HepG2 (cell line): ENCODE results near the gene GRK4. TPM values are rescaled to one million over a fixed set of nuclear protein-coding genes. Genes with fewer than 3 reads are reported as not detected.
A peak's percentile ranks its signal among the peaks of the same experiment; 100 is the strongest.

Source experiments
- AGO2 ChIP-seq: fragments of 200-400 bp; formaldehyde crosslinking; optimal IDR thresholded peaks from 2 replicates; pipeline ENCODE3; 2017; ENCODE audit warnings: mild to moderate bottlenecking, low read depth, low read length, moderate library complexity
- ELF4 ChIP-seq: sonication (generic); formaldehyde crosslinking; IDR thresholded peaks from 2 replicates; pipeline ENCODE4 v1.5.0; 2020; ENCODE audit warnings: missing genetic modification reagents, mild to moderate bottlenecking, moderate library complexity, borderline replicate concordance
- FOXK1 ChIP-seq: sonication (generic); formaldehyde crosslinking; IDR thresholded peaks from 2 replicates; pipeline ENCODE4 v1.4.0; 2020; ENCODE audit warnings: low read depth, missing genetic modification reagents, borderline replicate concordance
- GABPB1 ChIP-seq: IDR thresholded peaks from 2 replicates; pipeline ENCODE4 v1.6.1; 2016; ENCODE audit warnings: mild to moderate bottlenecking, missing genetic modification reagents, moderate library complexity, missing compliant biosample characterization
- HNF4G ChIP-seq, 2 experiments: sonication (generic) in 1 of 2; formaldehyde crosslinking in 1 of 2; IDR thresholded peaks; 2 replicates each; pipeline versions ENCODE4 v1.4.0 to v1.6.1; 2011 to 2020; ENCODE audit warnings: borderline replicate concordance in 2 of 2, low read depth in 2 of 2, mild to moderate bottlenecking in 2 of 2, low read length in 1 of 2, missing genetic modification reagents in 1 of 2, moderate library complexity in 1 of 2
- HOXA3 ChIP-seq: sonication (generic); formaldehyde crosslinking; IDR thresholded peaks from 2 replicates; pipeline ENCODE4 v1.5.0; 2020; ENCODE audit warnings: missing genetic modification reagents
- KLF9 ChIP-seq: IDR thresholded peaks from 2 replicates; pipeline ENCODE4 v1.6.1; 2016; ENCODE audit warnings: low read depth
- MEIS2 ChIP-seq: sonication (generic); formaldehyde crosslinking; IDR thresholded peaks from 2 replicates; pipeline ENCODE4 v1.9.0; 2021; ENCODE audit warnings: mild to moderate bottlenecking, missing genetic modification reagents
- NR2F1 ChIP-seq, 2 experiments: fragments of 450-650 bp in 1 of 2; formaldehyde crosslinking in 1 of 2; IDR thresholded peaks; 2 replicates each; pipeline versions ENCODE4 v1.5.0 to v1.6.1; 2016 to 2020; ENCODE audit warnings: mild to moderate bottlenecking in 1 of 2, missing compliant biosample characterization in 1 of 2, missing genetic modification reagents in 1 of 2, moderate library complexity in 1 of 2
- SPEN ChIP-seq: sonication (generic); formaldehyde crosslinking; IDR thresholded peaks from 2 replicates; pipeline ENCODE4 v1.5.1; 2020; ENCODE audit warnings: low read depth, mild to moderate bottlenecking, missing genetic modification reagents
- TMF1 ChIP-seq: sonication (generic); formaldehyde crosslinking; IDR thresholded peaks from 2 replicates; pipeline ENCODE4 v1.8.1; 2022; ENCODE audit warnings: low read depth, missing genetic modification reagents
- ZNF124 ChIP-seq: sonication (generic); formaldehyde crosslinking; IDR thresholded peaks from 2 replicates; pipeline ENCODE4 v1.4.0; 2020; ENCODE audit warnings: missing genetic modification reagents
- ZNF441 ChIP-seq: sonication (generic); formaldehyde crosslinking; IDR thresholded peaks from 2 replicates; pipeline ENCODE4 v1.7.0; 2021; ENCODE audit warnings: missing genetic modification reagents, borderline replicate concordance
- ZNF468 ChIP-seq: sonication (generic); formaldehyde crosslinking; IDR thresholded peaks from 2 replicates; pipeline ENCODE4 v1.8.0; 2022; ENCODE audit warnings: mild to moderate bottlenecking, moderate library complexity, missing genetic modification reagents
- ZNF510 ChIP-seq: sonication (generic); formaldehyde crosslinking; IDR thresholded peaks from 2 replicates; pipeline ENCODE4 v1.4.0; 2020; ENCODE audit warnings: low read depth, mild to moderate bottlenecking, missing genetic modification reagents
- ZNF556 ChIP-seq: sonication (generic); formaldehyde crosslinking; IDR thresholded peaks from 2 replicates; pipeline ENCODE4 v1.4.0; 2020; ENCODE audit warnings: mild to moderate bottlenecking, missing genetic modification reagents, borderline replicate concordance
- ZNF770 ChIP-seq: sonication (generic); formaldehyde crosslinking; IDR thresholded peaks from 2 replicates; pipeline ENCODE4 v1.5.0; 2020; ENCODE audit warnings: mild to moderate bottlenecking, missing genetic modification reagents
- polyA plus RNA-seq, 8 experiments: library from polyadenylated mRNA; depleted of rRNA in 3 of 8; stranded (reverse) in 7 of 8; unstranded in 1 of 8; fragments of >200 nt; fragmentation: Illumina TruSeq in 4 of 8; extraction: Trizol in 4 of 8; gene quantifications; 2 replicates each; pipeline versions ENCODE4 v1.2.1 to v1.2.3, GENCODE V29; 2011 to 2016; ENCODE audit warnings: low read depth in 4 of 8, missing spikeins in 1 of 8, mixed read lengths in 1 of 8; ENCODE audit not compliant: insufficient read depth in 1 of 8
- total RNA-seq, 5 experiments: library from RNA; depleted of rRNA; stranded (reverse); fragments of >200 nt; fragmentation: Illumina TruSeq; extraction: Trizol; gene quantifications; 2 replicates each; pipeline ENCODE4 v1.2.3, GENCODE V29; 2016; ENCODE audit warnings: low read depth in 1 of 5
- TF ChIP-seq, protein P1 (sequence below): sonication (generic); formaldehyde crosslinking; IDR thresholded peaks from 2 replicates; pipeline ENCODE4 v1.4.0; 2020; ENCODE audit warnings: missing genetic modification reagents
- TF ChIP-seq, protein P2 (sequence below): sonication (generic); formaldehyde crosslinking; IDR thresholded peaks from 2 replicates; pipeline ENCODE4 v1.4.0; 2020; ENCODE audit warnings: missing genetic modification reagents

GRK4 gene
- total and polyA plus RNA-seq, 2 of the 13 experiments (the other 11 are each of a cell fraction or from before 2014, with no cell fraction given): 1.8 to 2.0 TPM

DNA sequence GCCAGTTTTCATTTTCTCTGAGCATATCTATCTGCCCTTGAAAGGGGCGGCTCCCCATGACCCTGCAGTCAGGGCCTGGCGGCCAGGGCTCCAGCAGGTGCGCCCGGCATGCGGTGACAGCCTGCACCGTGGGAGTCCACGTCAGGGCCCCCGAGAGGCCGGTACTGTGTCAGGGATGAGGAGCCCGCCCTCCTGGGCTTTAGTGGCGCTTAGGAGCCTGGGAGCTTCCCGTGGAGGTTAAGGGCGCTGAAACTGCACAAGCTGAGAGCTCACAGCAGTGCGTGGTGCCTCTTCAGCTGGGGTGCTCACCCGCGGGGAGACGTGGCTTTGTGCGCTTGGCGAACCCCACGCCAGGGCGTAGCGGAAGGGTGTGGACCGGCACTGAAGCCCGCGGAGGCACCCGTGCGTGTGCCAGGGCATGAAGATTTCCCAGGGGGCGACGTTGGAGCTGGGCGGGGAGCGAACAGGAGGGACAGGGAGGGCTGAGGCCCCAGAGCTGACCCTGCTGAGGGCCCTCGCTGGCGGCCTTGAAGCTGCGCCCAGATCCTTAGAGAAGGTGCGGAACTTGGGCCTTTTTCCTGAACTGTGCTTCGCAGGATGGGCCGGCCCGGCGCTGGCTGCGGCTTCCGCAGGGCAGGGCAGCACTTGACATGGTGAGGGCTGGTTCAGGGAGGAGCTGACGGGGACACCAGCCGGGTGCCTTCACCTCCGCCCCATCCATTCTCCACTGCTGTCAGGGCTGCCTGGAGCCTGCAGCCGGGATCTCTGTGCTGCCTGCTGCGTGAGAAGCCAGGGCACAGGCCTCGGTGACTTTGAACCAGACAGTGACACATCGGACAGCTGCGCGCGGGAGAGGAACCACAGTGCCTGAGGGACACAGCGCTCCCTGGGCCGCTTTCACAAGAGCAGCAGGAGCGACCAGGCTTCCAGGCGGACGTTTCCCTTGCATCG lies 78.1 kb downstream of the GRK4 start (continued):
- TF ChIP-seq, protein P1, sequence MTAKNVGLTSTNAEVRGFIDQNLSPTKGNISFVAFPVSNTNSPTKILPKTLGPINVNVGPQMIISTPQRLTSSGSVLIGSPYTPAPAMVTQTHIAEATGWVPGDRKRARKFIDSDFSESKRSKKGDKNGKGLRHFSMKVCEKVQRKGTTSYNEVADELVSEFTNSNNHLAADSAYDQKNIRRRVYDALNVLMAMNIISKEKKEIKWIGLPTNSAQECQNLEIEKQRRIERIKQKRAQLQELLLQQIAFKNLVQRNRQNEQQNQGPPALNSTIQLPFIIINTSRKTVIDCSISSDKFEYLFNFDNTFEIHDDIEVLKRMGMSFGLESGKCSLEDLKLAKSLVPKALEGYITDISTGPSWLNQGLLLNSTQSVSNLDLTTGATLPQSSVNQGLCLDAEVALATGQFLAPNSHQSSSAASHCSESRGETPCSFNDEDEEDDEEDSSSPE (CRISPR knock-in tag): 0 out of 2 replicates have a peak, but pooled peaks have one; percentile 19
- TF ChIP-seq ZNF441 (CRISPR knock-in tag): no peak
- TF ChIP-seq, protein P2, sequence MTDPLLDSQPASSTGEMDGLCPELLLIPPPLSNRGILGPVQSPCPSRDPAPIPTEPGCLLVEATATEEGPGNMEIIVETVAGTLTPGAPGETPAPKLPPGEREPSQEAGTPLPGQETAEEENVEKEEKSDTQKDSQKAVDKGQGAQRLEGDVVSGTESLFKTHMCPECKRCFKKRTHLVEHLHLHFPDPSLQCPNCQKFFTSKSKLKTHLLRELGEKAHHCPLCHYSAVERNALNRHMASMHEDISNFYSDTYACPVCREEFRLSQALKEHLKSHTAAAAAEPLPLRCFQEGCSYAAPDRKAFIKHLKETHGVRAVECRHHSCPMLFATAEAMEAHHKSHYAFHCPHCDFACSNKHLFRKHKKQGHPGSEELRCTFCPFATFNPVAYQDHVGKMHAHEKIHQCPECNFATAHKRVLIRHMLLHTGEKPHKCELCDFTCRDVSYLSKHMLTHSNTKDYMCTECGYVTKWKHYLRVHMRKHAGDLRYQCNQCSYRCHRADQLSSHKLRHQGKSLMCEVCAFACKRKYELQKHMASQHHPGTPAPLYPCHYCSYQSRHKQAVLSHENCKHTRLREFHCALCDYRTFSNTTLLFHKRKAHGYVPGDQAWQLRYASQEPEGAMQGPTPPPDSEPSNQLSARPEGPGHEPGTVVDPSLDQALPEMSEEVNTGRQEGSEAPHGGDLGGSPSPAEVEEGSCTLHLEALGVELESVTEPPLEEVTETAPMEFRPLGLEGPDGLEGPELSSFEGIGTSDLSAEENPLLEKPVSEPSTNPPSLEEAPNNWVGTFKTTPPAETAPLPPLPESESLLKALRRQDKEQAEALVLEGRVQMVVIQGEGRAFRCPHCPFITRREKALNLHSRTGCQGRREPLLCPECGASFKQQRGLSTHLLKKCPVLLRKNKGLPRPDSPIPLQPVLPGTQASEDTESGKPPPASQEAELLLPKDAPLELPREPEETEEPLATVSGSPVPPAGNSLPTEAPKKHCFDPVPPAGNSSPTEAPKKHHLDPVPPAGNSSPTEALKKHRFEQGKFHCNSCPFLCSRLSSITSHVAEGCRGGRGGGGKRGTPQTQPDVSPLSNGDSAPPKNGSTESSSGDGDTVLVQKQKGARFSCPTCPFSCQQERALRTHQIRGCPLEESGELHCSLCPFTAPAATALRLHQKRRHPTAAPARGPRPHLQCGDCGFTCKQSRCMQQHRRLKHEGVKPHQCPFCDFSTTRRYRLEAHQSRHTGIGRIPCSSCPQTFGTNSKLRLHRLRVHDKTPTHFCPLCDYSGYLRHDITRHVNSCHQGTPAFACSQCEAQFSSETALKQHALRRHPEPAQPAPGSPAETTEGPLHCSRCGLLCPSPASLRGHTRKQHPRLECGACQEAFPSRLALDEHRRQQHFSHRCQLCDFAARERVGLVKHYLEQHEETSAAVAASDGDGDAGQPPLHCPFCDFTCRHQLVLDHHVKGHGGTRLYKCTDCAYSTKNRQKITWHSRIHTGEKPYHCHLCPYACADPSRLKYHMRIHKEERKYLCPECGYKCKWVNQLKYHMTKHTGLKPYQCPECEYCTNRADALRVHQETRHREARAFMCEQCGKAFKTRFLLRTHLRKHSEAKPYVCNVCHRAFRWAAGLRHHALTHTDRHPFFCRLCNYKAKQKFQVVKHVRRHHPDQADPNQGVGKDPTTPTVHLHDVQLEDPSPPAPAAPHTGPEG (CRISPR knock-in tag): peak; percentile 34; the same call in 1 of the 2 replicates
- TF ChIP-seq ELF4 (CRISPR knock-in tag): no peak
- no peak for TF ChIP-seq SPEN
- TF ChIP-seq NR2F1 (CRISPR knock-in tag; IDR thresholded peaks at IDR 0.05): no peak
- peak; percentile 59 for TF ChIP-seq GABPB1 (CRISPR knock-in tag)
- TF ChIP-seq MEIS2 (CRISPR knock-in tag): no peak
- peak; percentile 42; the same call in 1 of the 2 replicates for TF ChIP-seq ZNF556 (CRISPR knock-in tag)
- no peak for TF ChIP-seq ZNF510 (CRISPR knock-in tag)
- no peak for TF ChIP-seq KLF9 (CRISPR knock-in tag)
- peak; percentile 45 for TF ChIP-seq HOXA3
- no peak for TF ChIP-seq ZNF468
- TF ChIP-seq ZNF124 (CRISPR knock-in tag): no peak
- no peak for TF ChIP-seq TMF1
- TF ChIP-seq AGO2: no peak
- no peak for TF ChIP-seq ZNF770 (CRISPR knock-in tag)
- no peak for TF ChIP-seq FOXK1 (CRISPR knock-in tag)
- no peak for TF ChIP-seq HNF4G (IDR thresholded peaks at IDR 0.05; ENCODE audit: borderline replicate concordance, low read depth, low read length)
- TF ChIP-seq HNF4G (CRISPR knock-in tag; IDR thresholded peaks at IDR 0.05; ENCODE audit: borderline replicate concordance, low read depth): no peak
